ENCODE results near the gene CLN5. TPM values are rescaled to one million over a fixed set of nuclear protein-coding genes. Genes with fewer than 3 reads are reported as not detected.
"Not testable (repeated sequence)": the region's sequence is repeated elsewhere in the genome, so short reads cannot be mapped to it uniquely, and the experiment has no call there.

CLN5 gene
- total and polyA plus RNA-seq, 2 of the 4 experiments (the other 2 are of a cell fraction) = 11.3 to 15.1 TPM

GRCh38 chr13:77008337-77008736, 16.5 kb downstream of the CLN5 start:
- 100% methylated on average over 1 of the region's 4 CpGs; no CpG with 5 or more reads in 1 of the 2 experiments for WGBS, 2 experiments (ENCODE audit: extremely low coverage in 2 of 2, insufficient read length in 1 of 2)
- H4K8ac ChIP-seq (ENCODE audit: low read depth in 2 of 2, low read length in 2 of 2); H2BK120ac ChIP-seq (ENCODE audit: low read depth, low read length); H3K27ac ChIP-seq (ENCODE audit: insufficient read depth, low read length); H2AK5ac ChIP-seq (ENCODE audit: low read depth, low read length); H3K9ac ChIP-seq (ENCODE audit: low read depth, low read length); H3K14ac ChIP-seq (replicated peaks; ENCODE audit: low read depth, low read length); BruUV-seq (replicated peaks); H3K27me3 ChIP-seq (ENCODE audit: control insufficient read depth, insufficient read depth, low read length); ATAC-seq (ENCODE audit: low read depth); POLR2A ChIA-PET (ENCODE audit: unreplicated experiment); dilution Hi-C loops (cut with HindIII; ENCODE audit: low sequenced_read_pairs, unreplicated experiment); H2AK9ac ChIP-seq (replicated peaks; ENCODE audit: low read depth, low read length, poor library complexity); H2AFZ ChIP-seq (replicated peaks; ENCODE audit: low read length, poor library complexity); H3K4me3 ChIP-seq (ENCODE audit: insufficient read depth, low read depth, low read length); H3K18ac ChIP-seq (ENCODE audit: low read depth, low read length); H3K9me3 ChIP-seq (ENCODE audit: control insufficient read depth, insufficient read depth, low read length); H4K91ac ChIP-seq (ENCODE audit: insufficient read depth, low read depth, low read length); H4K5ac ChIP-seq (ENCODE audit: low read depth, low read length); CTCF ChIA-PET; H3K4me1 ChIP-seq (ENCODE audit: control insufficient read depth, insufficient read depth, low read length); intact Hi-C loops (cut with micrococcal nuclease); H3K9me1 ChIP-seq (ENCODE audit: insufficient read depth, low read length); DNase-seq; H3K4me2 ChIP-seq (ENCODE audit: low read depth, low read length); H2BK20ac ChIP-seq (ENCODE audit: low read depth, low read length); H3K23ac ChIP-seq (ENCODE audit: low read depth, low read length); H3K56ac ChIP-seq (ENCODE audit: extremely low read depth, insufficient read depth, low read length); in situ Hi-C loops (cut with MboI; ENCODE audit: low sequenced_read_pairs); H2BK5ac ChIP-seq (ENCODE audit: low read depth, low read length, poor library complexity, severe bottlenecking); H3K4ac ChIP-seq (ENCODE audit: low read depth, low read length); H2BK15ac ChIP-seq (ENCODE audit: low read depth, low read length): not testable (repeated sequence)
- Histone ChIP-seq H3K79me1 (ENCODE audit: low read depth in 1 of 2, low read length in 2 of 2) (peaks cover 16 to 43% of the 10 kb centered on the region in 2 experiments), H3K36me3 (ENCODE audit: control insufficient read depth, insufficient read depth, low read length) (peaks cover 32% of the 10 kb centered on the region), H4K20me1 (ENCODE audit: insufficient read depth, low read length) (peaks cover 13% of the 10 kb centered on the region; the same call in 1 of the 2 replicates)
- TF ChIP-seq RFX5 (IDR thresholded peaks at IDR 0.05; ENCODE audit: low read depth, low read length) = peak; percentile 68; the same call in 1 of the 2 replicates
